Measurements from ENCODE around the gene ZNRD2. TPM values are rescaled to one million over a fixed set of nuclear protein-coding genes. Genes with fewer than 3 reads are reported as not detected.

Gene ZNRD2
- total RNA-seq, 4 donors from 2014 or later: 24.2 to 66.2 (median 35.1) TPM

- TF ChIP-seq CTCF (IDR thresholded peaks at IDR 0.05; ENCODE audit: low read depth): no peak
These were observed 6.8 kb downstream of the ZNRD2 start for GRCh38 chr11:65576867-65577755.

DNA sequence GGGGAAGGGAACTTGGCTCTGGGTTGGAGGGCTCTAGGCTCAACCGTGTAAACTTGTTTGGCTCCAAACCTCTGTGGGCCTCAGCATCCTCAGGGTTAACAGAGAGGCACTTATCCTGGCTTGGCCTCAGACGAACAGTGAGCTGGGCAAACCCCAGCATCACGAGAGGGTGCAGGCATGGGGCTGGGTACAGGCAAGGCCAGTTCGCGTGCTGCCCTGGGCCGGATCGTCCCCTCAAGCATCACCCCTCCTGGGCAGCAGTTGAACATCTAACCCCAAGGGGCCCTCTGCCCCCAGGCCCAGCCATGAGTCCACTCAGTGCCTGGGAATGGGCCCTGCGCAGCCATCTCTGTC, 7.5 kb downstream of the ZNRD2 start:
- TF ChIP-seq CTCF (IDR thresholded peaks at IDR 0.05; ENCODE audit: low read depth): no peak

GRCh38 chr11:65578134-65578533, 7.9 kb downstream of the ZNRD2 start:
- TF ChIP-seq CTCF (IDR thresholded peaks at IDR 0.05; ENCODE audit: low read depth): no peak

DNA sequence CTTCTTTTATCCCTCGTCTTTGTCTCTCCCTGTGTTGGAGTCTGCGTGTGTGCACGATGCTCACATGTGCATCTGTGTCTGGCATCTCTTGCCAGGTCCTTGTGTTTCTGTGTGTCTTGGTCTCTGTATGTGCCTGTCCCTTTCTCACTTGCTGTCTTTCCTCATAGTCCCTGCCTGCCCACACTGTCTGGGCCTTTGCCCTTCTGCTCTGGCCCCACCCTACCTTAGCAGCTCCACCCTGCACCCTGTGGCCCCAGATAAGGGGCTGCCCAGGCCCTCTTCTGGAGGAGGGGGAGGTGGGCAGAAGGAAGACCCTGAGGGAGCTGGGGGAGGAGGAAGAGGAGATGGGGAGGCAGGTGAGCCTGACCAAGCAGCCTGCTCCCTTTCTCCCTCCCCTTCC, 8.4 kb downstream of the ZNRD2 start:
- no peak for TF ChIP-seq CTCF (IDR thresholded peaks at IDR 0.05; ENCODE audit: low read depth)

GRCh38 chr11:65579291-65579690, 9.0 kb downstream of the ZNRD2 start:
- TF ChIP-seq CTCF (IDR thresholded peaks at IDR 0.05; ENCODE audit: low read depth): no peak

DNA sequence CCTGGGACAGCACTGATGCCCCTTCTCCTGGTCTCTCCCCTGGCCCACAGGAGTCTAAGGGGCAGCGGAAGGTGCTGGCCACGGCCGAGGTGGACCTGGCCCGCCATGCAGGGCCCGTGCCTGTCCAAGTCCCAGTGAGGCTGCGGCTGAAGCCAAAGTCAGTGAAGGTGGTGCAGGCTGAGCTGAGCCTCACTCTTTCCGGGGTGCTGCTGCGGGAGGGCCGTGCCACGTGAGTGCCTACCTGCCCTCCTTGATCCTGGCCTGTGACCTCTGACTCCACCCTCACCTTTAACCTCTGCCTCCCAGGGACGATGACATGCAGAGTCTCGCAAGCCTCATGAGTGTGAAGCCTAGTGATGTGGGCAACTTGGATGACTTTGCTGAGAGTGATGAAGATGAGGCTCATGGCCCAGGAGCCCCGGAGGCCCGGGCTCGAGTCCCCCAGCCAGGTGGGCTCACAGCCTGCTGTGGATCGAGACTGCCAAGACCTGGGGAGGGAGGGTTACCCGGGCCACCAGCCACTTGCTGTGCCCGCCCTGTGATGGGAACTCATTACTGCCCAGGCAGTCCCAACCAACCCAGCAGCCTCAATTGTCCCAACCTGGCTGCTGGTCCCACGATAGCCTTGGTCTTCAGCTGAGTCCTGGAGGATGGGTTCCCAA, 9.9 kb downstream of the ZNRD2 start:
- no peak for TF ChIP-seq CTCF (IDR thresholded peaks at IDR 0.05; ENCODE audit: low read depth)

DNA sequence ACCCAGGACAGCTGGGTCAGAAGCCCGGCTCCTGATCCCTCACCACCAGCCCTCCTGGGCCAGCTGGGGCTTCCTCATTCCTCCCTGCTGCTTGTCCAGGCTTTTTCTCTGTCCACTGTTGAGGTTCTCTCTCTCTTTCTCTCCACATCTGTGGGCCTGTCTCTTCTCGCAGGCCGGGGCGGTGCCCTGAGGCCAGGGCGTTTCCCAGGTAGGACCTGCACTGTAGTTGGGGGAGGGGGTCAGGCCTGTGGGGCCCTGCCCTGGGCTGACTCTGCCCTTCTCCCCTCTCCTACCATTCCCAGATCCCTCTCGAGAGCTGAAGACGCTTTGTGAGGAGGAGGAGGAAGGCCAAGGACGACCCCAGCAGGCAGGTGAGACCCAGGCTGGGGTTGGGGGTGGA, 10.5 kb downstream of the ZNRD2 start:
- no peak for TF ChIP-seq CTCF (IDR thresholded peaks at IDR 0.05; ENCODE audit: low read depth)

Data from subcutaneous adipose tissue (tissue), 4 donors.